Measurements from ENCODE around the gene ARPP21. TPM values are rescaled to one million over a fixed set of nuclear protein-coding genes. Genes with fewer than 3 reads are reported as not detected.

The ARPP21 gene
- total RNA-seq, 1 donor = not detected

- DNase-seq (ENCODE audit: insufficient read length, low spot score, missing footprints) = no peak
- Histone ChIP-seq H3K4me1 (ENCODE audit: insufficient read depth, low read length) (no peaks in the 10 kb centered on the region), H2AFZ (ENCODE audit: low read length) (no peak overlapping the region), H3K9me3 (ENCODE audit: low read depth, low read length) (no peaks in the 10 kb centered on the region), H3K27ac (ENCODE audit: low read depth, low read length) (no peak overlapping the region), H3K27me3 (ENCODE audit: insufficient read depth, low read length) (no peaks in the 10 kb centered on the region), H4K20me1 (ENCODE audit: insufficient read depth, low read length) (no peaks in the 10 kb centered on the region), H3K36me3 (ENCODE audit: insufficient read depth, low read length) (no peaks in the 10 kb centered on the region), H3K4me3 (ENCODE audit: insufficient read depth, low read length) (no peak overlapping the region), H3K79me2 (ENCODE audit: insufficient read depth, low read length) (no peaks in the 10 kb centered on the region), H3K4me2 (ENCODE audit: insufficient read depth, low read length) (no peak overlapping the region)
- no peak for TF ChIP-seq CTCF (IDR thresholded peaks at IDR 0.05; ENCODE audit: extremely low read depth, low read depth, low read length)
These were observed 19.4 kb downstream of the ARPP21 start for GRCh38 chr3:35658686-35659085.

- Histone ChIP-seq H3K36me3 (ENCODE audit: insufficient read depth, low read length) (no peaks in the 10 kb centered on the region), H3K27ac (ENCODE audit: low read depth, low read length) (no peak overlapping the region), H3K4me1 (ENCODE audit: insufficient read depth, low read length) (no peaks in the 10 kb centered on the region), H3K4me3 (ENCODE audit: insufficient read depth, low read length) (no peak overlapping the region), H3K27me3 (ENCODE audit: insufficient read depth, low read length) (no peaks in the 10 kb centered on the region), H3K79me2 (ENCODE audit: insufficient read depth, low read length) (no peaks in the 10 kb centered on the region), H2AFZ (ENCODE audit: low read length) (no peak overlapping the region), H3K4me2 (ENCODE audit: insufficient read depth, low read length) (no peak overlapping the region), H4K20me1 (ENCODE audit: insufficient read depth, low read length) (no peaks in the 10 kb centered on the region), H3K9me3 (ENCODE audit: low read depth, low read length) (no peaks in the 10 kb centered on the region)
- DNase-seq (ENCODE audit: insufficient read length, low spot score, missing footprints) = no peak
- TF ChIP-seq CTCF (IDR thresholded peaks at IDR 0.05; ENCODE audit: extremely low read depth, low read depth, low read length) = no peak
These were observed 20.4 kb downstream of the ARPP21 start for GRCh38 chr3:35659768-35660167.

- Histone ChIP-seq H3K9me3 (ENCODE audit: low read depth, low read length) (no peaks in the 10 kb centered on the region), H3K79me2 (ENCODE audit: insufficient read depth, low read length) (no peaks in the 10 kb centered on the region), H3K36me3 (ENCODE audit: insufficient read depth, low read length) (no peaks in the 10 kb centered on the region), H3K4me2 (ENCODE audit: insufficient read depth, low read length) (no peak overlapping the region), H3K4me1 (ENCODE audit: insufficient read depth, low read length) (no peaks in the 10 kb centered on the region), H3K27me3 (ENCODE audit: insufficient read depth, low read length) (no peaks in the 10 kb centered on the region), H3K27ac (ENCODE audit: low read depth, low read length) (no peak overlapping the region), H4K20me1 (ENCODE audit: insufficient read depth, low read length) (no peaks in the 10 kb centered on the region), H2AFZ (ENCODE audit: low read length) (no peak overlapping the region), H3K4me3 (ENCODE audit: insufficient read depth, low read length) (no peak overlapping the region)
- no peak for TF ChIP-seq CTCF (IDR thresholded peaks at IDR 0.05; ENCODE audit: extremely low read depth, low read depth, low read length)
- no peak for DNase-seq (ENCODE audit: insufficient read length, low spot score, missing footprints)
These were observed 24.1 kb downstream of the ARPP21 start for GRCh38 chr3:35663471-35663870.

GRCh38 chr3:35664460-35664919 is 25.2 kb downstream of the ARPP21 start:
- Histone ChIP-seq H3K27ac (ENCODE audit: low read depth, low read length) (no peak overlapping the region), H3K4me3 (ENCODE audit: insufficient read depth, low read length) (no peak overlapping the region), H3K4me1 (ENCODE audit: insufficient read depth, low read length) (no peaks in the 10 kb centered on the region), H3K27me3 (ENCODE audit: insufficient read depth, low read length) (no peaks in the 10 kb centered on the region), H4K20me1 (ENCODE audit: insufficient read depth, low read length) (no peaks in the 10 kb centered on the region), H3K9me3 (ENCODE audit: low read depth, low read length) (no peaks in the 10 kb centered on the region), H2AFZ (ENCODE audit: low read length) (no peak overlapping the region), H3K36me3 (ENCODE audit: insufficient read depth, low read length) (no peaks in the 10 kb centered on the region), H3K4me2 (ENCODE audit: insufficient read depth, low read length) (no peak overlapping the region), H3K79me2 (ENCODE audit: insufficient read depth, low read length) (no peaks in the 10 kb centered on the region)
- no peak for TF ChIP-seq CTCF (IDR thresholded peaks at IDR 0.05; ENCODE audit: extremely low read depth, low read depth, low read length)
- DNase-seq (ENCODE audit: insufficient read length, low spot score, missing footprints) = no peak
